H9 (cell line): Measurements from ENCODE around the gene CEP89. TPM values are rescaled to one million over a fixed set of nuclear protein-coding genes. Genes with fewer than 3 reads are reported as not detected.

Source experiments
- DNase-seq: peaks from one replicate; pipeline ENCODE4 v3.0.0-alpha.2; 2017
- H2AFZ ChIP-seq: one replicate; pipeline ENCODE4 v1.6.1; 2013; ENCODE audit warnings: mild to moderate bottlenecking, low read length, control low read depth, moderate library complexity
- H2AK5ac ChIP-seq: 2 replicates; pipeline ENCODE4 v1.6.1; 2013; ENCODE audit warnings: low read length, control low read depth, mixed read lengths; ENCODE audit not compliant: insufficient read length
- H2BK120ac ChIP-seq: one replicate; pipeline ENCODE4 v1.6.1; 2013; ENCODE audit warnings: low read depth, mild to moderate bottlenecking, low read length, control low read depth, inconsistent platforms; ENCODE audit not compliant: poor library complexity, severe bottlenecking
- H2BK12ac ChIP-seq: 2 replicates; pipeline ENCODE4 v1.6.1; 2013; ENCODE audit warnings: low read length, control low read depth, mixed read lengths, low read depth; ENCODE audit not compliant: insufficient read length
- H2BK15ac ChIP-seq: 2 replicates; pipeline ENCODE4 v1.6.1; 2013; ENCODE audit warnings: low read depth, low read length, control low read depth
- H2BK20ac ChIP-seq: one replicate; pipeline ENCODE4 v1.6.1; 2013; ENCODE audit warnings: low read depth, mild to moderate bottlenecking, low read length, control low read depth, inconsistent platforms; ENCODE audit not compliant: poor library complexity, severe bottlenecking
- H2BK5ac ChIP-seq: 2 replicates; pipeline ENCODE4 v1.6.1; 2013; ENCODE audit warnings: low read length, control low read depth, mixed read lengths; ENCODE audit not compliant: insufficient read length
- H3K14ac ChIP-seq: 2 replicates; pipeline ENCODE4 v1.6.1; 2013; ENCODE audit warnings: low read length, control low read depth; ENCODE audit not compliant: insufficient read depth
- H3K18ac ChIP-seq: 2 replicates; pipeline ENCODE4 v1.6.1; 2013; ENCODE audit warnings: low read depth, mild to moderate bottlenecking, mixed read lengths, low read length, control low read depth; ENCODE audit not compliant: insufficient read length
- H3K23ac ChIP-seq: 2 replicates; pipeline ENCODE4 v1.6.1; 2013; ENCODE audit warnings: low read length, control low read depth, mixed read lengths, low read depth; ENCODE audit not compliant: insufficient read length
- H3K23me2 ChIP-seq: 2 replicates; pipeline ENCODE4 v1.6.1; 2013; ENCODE audit warnings: low read depth, mild to moderate bottlenecking, mixed read lengths, low read length, control low read depth; ENCODE audit not compliant: insufficient read length, poor library complexity, severe bottlenecking
- H3K27ac ChIP-seq: 2 replicates; pipeline ENCODE4 v1.5.1; 2013; ENCODE audit warnings: low read length, control low read depth, mixed read lengths, low read depth; ENCODE audit not compliant: insufficient read length
- H3K27me3 ChIP-seq: 2 replicates; pipeline ENCODE4 v1.6.1; 2013; ENCODE audit warnings: low read length, control low read depth, inconsistent platforms; ENCODE audit not compliant: insufficient read depth
- H3K4ac ChIP-seq: 2 replicates; pipeline ENCODE4 v1.6.1; 2013; ENCODE audit warnings: low read depth, mild to moderate bottlenecking, control low read depth, inconsistent platforms, low read length, moderate library complexity
- H3K4me1 ChIP-seq: 2 replicates; pipeline ENCODE4 v1.6.1; 2013; ENCODE audit warnings: low read length, control low read depth, inconsistent platforms; ENCODE audit not compliant: insufficient read depth
- H3K4me2 ChIP-seq: 2 replicates; pipeline ENCODE4 v1.6.1; 2013; ENCODE audit warnings: low read length, control low read depth, mixed read lengths; ENCODE audit not compliant: insufficient read length, insufficient read depth
- H3K56ac ChIP-seq: 2 replicates; pipeline ENCODE4 v1.6.1; 2013; ENCODE audit warnings: low read depth, mild to moderate bottlenecking, mixed read lengths, low read length, control low read depth; ENCODE audit not compliant: insufficient read length
- H3K79me1 ChIP-seq: 2 replicates; pipeline ENCODE4 v1.6.1; 2013; ENCODE audit warnings: low read depth, mild to moderate bottlenecking, moderate library complexity, low read length, control low read depth, inconsistent platforms; ENCODE audit not compliant: insufficient read depth, poor library complexity, severe bottlenecking
- H3K79me2 ChIP-seq: 2 replicates; pipeline ENCODE4 v1.6.1; 2013; ENCODE audit warnings: low read length, control low read depth, inconsistent platforms; ENCODE audit not compliant: insufficient read depth
- H3K9ac ChIP-seq: 2 replicates; pipeline ENCODE4 v1.6.1; 2013; ENCODE audit warnings: low read length, control low read depth, mixed read lengths; ENCODE audit not compliant: insufficient read length; ENCODE audit errors: extremely low read depth
- H3K9me3 ChIP-seq: one replicate; pipeline ENCODE4 v1.6.1; 2013; ENCODE audit warnings: low read depth, low read length, inconsistent platforms; ENCODE audit not compliant: control insufficient read depth
- H3T11ph ChIP-seq: one replicate; pipeline ENCODE4 v1.6.1; 2013; ENCODE audit warnings: mild to moderate bottlenecking, low read length, control low read depth, inconsistent platforms
- H4K20me1 ChIP-seq: one replicate; pipeline ENCODE4 v1.6.1; 2013; ENCODE audit not compliant: control insufficient read depth, insufficient read length, insufficient read depth
- H4K5ac ChIP-seq: 2 replicates; pipeline ENCODE4 v1.6.1; 2013; ENCODE audit warnings: low read depth, mild to moderate bottlenecking, mixed read lengths, low read length, control low read depth; ENCODE audit not compliant: insufficient read length
- H4K8ac ChIP-seq: replicated peaks from 2 replicates; pipeline ENCODE4 v1.6.1; 2013; ENCODE audit warnings: low read length, control low read depth, mixed read lengths, low read depth; ENCODE audit not compliant: insufficient read length
- H4K91ac ChIP-seq: 2 replicates; pipeline ENCODE4 v1.6.1; 2013; ENCODE audit warnings: low read depth, mild to moderate bottlenecking, moderate library complexity, mixed read lengths, low read length, control low read depth; ENCODE audit not compliant: insufficient read length
- H3K27ac Mint-ChIP-seq, 3 experiments: 2 replicates in 2 of 3; 3 replicates in 1 of 3; pipeline ENCODE4 v1.8.0; 2020 to 2021; ENCODE audit warnings: mixed read lengths in 3 of 3, mild to moderate bottlenecking in 1 of 3, moderate library complexity in 1 of 3
- H3K27me3 Mint-ChIP-seq: 2 replicates; pipeline ENCODE4 v1.8.0; 2021; ENCODE audit warnings: low read depth, mild to moderate bottlenecking, moderate library complexity, mixed read lengths
- H3K36me3 Mint-ChIP-seq, 3 experiments: 2 replicates in 2 of 3; 3 replicates in 1 of 3; pipeline ENCODE4 v1.8.0; 2020 to 2021; ENCODE audit warnings: low read depth in 3 of 3, mixed read lengths in 3 of 3; ENCODE audit not compliant: insufficient read depth in 1 of 3
- H3K4me1 Mint-ChIP-seq, 2 experiments: 2 replicates each; pipeline ENCODE4 v1.8.0; 2020; ENCODE audit warnings: mixed read lengths in 2 of 2
- H3K4me3 Mint-ChIP-seq, 2 experiments: 2 replicates in 1 of 2; 3 replicates in 1 of 2; pipeline ENCODE4 v1.8.0; 2020 to 2021; ENCODE audit warnings: mild to moderate bottlenecking in 2 of 2, mixed read lengths in 2 of 2, moderate library complexity in 1 of 2
- H3K9me3 Mint-ChIP-seq, 2 experiments: 2 replicates in 1 of 2; 3 replicates in 1 of 2; pipeline ENCODE4 v1.8.0; 2020; ENCODE audit warnings: mild to moderate bottlenecking in 2 of 2, mixed read lengths in 2 of 2, moderate library complexity in 1 of 2
- WGBS: extraction: QIAGEN DNeasy Blood & Tissue Kit; methylation state at CpG from one replicate; pipeline ENCODE4 v1.1.7; 2013; ENCODE audit warnings: missing lambda C conversion rate, low lambda C conversion rate, mixed read lengths; ENCODE audit not compliant: insufficient read length; ENCODE audit errors: extremely low coverage; 5-methylcytosine and 5-hydroxymethylcytosine counted together
- total RNA-seq: library from RNA; stranded (reverse); gene quantifications from 2 replicates; pipeline ENCODE4 v1.2.1, GENCODE V29; 2021
- TF ChIP-seq, protein P1 (sequence below): fragments of 200-600 bp; sonication (generic); conservative IDR thresholded peaks from 3 replicates; pipeline ENCODE4 v1.8.0; 2021; ENCODE audit warnings: antibody characterized with exemption, mild to moderate bottlenecking

CEP89 gene
- total RNA-seq, 1 experiment from 2014 or later, result 22.1 TPM

- TF ChIP-seq, protein P1, sequence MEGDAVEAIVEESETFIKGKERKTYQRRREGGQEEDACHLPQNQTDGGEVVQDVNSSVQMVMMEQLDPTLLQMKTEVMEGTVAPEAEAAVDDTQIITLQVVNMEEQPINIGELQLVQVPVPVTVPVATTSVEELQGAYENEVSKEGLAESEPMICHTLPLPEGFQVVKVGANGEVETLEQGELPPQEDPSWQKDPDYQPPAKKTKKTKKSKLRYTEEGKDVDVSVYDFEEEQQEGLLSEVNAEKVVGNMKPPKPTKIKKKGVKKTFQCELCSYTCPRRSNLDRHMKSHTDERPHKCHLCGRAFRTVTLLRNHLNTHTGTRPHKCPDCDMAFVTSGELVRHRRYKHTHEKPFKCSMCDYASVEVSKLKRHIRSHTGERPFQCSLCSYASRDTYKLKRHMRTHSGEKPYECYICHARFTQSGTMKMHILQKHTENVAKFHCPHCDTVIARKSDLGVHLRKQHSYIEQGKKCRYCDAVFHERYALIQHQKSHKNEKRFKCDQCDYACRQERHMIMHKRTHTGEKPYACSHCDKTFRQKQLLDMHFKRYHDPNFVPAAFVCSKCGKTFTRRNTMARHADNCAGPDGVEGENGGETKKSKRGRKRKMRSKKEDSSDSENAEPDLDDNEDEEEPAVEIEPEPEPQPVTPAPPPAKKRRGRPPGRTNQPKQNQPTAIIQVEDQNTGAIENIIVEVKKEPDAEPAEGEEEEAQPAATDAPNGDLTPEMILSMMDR, result no peak
- no peak for DNase-seq
- Histone ChIP-seq H3K27me3 (no peaks in the 10 kb centered on the region), H3K14ac (no peak overlapping the region), H3K9me3 (no peaks in the 10 kb centered on the region), H4K20me1 (no peaks in the 10 kb centered on the region), H3T11ph (no peak overlapping the region), H2BK5ac (no peak overlapping the region), H3K56ac (no peak overlapping the region), H2BK15ac (no peak overlapping the region), H3K4me1 (no peaks in the 10 kb centered on the region), H2BK20ac (no peak overlapping the region), H3K79me1 (no peaks in the 10 kb centered on the region), H3K27ac (no peak overlapping the region), H4K91ac (no peak overlapping the region), H3K4ac (no peak overlapping the region), H2BK120ac (no peak overlapping the region), H3K18ac (no peak overlapping the region), H2AFZ (no peak overlapping the region), H3K23ac (no peak overlapping the region), H3K79me2 (no peaks in the 10 kb centered on the region), H3K4me2 (no peak overlapping the region), H2AK5ac (no peak overlapping the region), H4K5ac (no peak overlapping the region), H4K8ac (no peak overlapping the region), H3K23me2 (no peaks in the 10 kb centered on the region), H3K9ac (no peak overlapping the region), H2BK12ac (no peak overlapping the region)
- peaks cover 9% of the 10 kb centered on the region in 2 experiments for H3K9me3 Mint-ChIP-seq
- H3K36me3 Mint-ChIP-seq, result peaks cover 18 to 29% (median 26%) of the 10 kb centered on the region in 3 experiments
- H3K4me1 Mint-ChIP-seq, result peaks cover 7 to 8% of the 10 kb centered on the region in 2 experiments
- H3K27ac Mint-ChIP-seq, result no peak overlapping the region; a peak in 2 of 7 replicates
- no peaks in the 10 kb centered on the region for H3K27me3 Mint-ChIP-seq
- H3K4me3 Mint-ChIP-seq, result no peak overlapping the region
- WGBS, result no CpG with 5 or more reads among the region's 1 CpG
Measured at GRCh38 chr19:32896516-32897214, 75.1 kb downstream of the CEP89 start.
